AG10803 (cell line): ENCODE data around the gene MAML3.

Experiments
- DNase-seq: peaks from one replicate; pipeline ENCODE4 v3.0.0; 2010; ENCODE audit warnings: low read depth
- H3K4me3 ChIP-seq: 2 replicates; pipeline ENCODE4 v1.5.1; 2011; ENCODE audit warnings: mild to moderate bottlenecking, low read length, control low read depth
- TF ChIP-seq, protein P1 (sequence below): conservative IDR thresholded peaks from 2 replicates; pipeline ENCODE4 v1.5.1; 2011; ENCODE audit warnings: mild to moderate bottlenecking, low read length, control low read depth, inconsistent platforms

Gene MAML3

GRCh38 chr4:139854668-139855403, 299.1 kb downstream of the MAML3 start:
- H3K4me3 ChIP-seq, result no peak overlapping the region
- DNase-seq, result no peak
- TF ChIP-seq, protein P1, sequence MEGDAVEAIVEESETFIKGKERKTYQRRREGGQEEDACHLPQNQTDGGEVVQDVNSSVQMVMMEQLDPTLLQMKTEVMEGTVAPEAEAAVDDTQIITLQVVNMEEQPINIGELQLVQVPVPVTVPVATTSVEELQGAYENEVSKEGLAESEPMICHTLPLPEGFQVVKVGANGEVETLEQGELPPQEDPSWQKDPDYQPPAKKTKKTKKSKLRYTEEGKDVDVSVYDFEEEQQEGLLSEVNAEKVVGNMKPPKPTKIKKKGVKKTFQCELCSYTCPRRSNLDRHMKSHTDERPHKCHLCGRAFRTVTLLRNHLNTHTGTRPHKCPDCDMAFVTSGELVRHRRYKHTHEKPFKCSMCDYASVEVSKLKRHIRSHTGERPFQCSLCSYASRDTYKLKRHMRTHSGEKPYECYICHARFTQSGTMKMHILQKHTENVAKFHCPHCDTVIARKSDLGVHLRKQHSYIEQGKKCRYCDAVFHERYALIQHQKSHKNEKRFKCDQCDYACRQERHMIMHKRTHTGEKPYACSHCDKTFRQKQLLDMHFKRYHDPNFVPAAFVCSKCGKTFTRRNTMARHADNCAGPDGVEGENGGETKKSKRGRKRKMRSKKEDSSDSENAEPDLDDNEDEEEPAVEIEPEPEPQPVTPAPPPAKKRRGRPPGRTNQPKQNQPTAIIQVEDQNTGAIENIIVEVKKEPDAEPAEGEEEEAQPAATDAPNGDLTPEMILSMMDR, result no peak

DNA sequence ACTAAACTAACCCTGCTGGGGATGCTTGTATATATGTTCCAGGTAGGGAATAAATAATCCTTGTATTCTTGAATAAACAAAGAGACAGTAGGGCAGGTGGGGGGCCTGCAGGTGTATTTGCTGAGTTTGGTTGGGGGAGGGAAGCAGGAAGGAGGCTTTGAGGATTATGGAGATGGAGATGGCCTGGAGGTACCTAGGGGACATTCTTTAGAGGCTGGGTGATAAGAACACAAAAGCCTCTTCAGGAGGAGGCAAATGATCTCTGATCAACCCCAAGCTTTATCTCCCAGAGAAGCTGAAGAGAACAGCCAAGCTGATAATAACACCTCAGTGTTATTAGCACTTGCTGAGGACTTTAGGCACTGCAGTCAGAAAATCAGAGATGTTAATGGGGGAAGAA, 300.7 kb downstream of the MAML3 start:
- H3K4me3 ChIP-seq, result no peak overlapping the region
- TF ChIP-seq, protein P1, result no peak
- DNase-seq, result no peak

DNA sequence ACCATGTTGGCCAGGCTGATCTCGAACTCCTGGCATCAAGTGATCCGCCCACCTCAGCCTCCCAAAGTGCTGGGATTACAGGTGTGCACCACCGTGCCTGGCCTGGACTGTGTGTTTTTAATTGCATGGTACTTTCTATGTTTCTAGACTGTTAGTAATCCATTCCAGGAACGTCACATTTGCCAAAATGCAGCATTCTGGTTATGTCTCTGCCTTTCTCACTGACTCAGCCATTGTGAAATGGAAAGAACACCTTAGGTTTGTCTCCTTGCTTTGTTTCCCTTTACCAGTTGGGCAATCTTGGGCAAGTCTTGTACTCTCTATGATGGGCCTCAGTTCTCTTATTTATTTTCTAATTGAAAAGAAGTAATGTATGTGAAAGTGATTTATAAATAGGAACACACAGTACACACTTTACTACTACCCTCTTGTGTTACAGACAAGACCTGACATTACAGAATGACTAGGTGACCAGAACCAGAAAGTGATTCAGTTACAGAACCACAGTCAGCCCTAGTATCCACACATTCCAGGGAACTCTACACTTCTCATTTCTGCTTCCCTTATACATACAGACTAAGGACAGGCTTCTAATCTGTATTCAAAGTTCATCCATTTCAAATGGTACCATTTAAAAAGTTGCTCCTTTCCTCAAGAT, 301.2 kb downstream of the MAML3 start:
- DNase-seq, result no peak
- TF ChIP-seq, protein P1, result no peak
- no peak overlapping the region for H3K4me3 ChIP-seq

GRCh38 chr4:139851639-139852038, 302.3 kb downstream of the MAML3 start:
- H3K4me3 ChIP-seq, result no peak overlapping the region
- TF ChIP-seq, protein P1, result no peak
- no peak for DNase-seq

DNA sequence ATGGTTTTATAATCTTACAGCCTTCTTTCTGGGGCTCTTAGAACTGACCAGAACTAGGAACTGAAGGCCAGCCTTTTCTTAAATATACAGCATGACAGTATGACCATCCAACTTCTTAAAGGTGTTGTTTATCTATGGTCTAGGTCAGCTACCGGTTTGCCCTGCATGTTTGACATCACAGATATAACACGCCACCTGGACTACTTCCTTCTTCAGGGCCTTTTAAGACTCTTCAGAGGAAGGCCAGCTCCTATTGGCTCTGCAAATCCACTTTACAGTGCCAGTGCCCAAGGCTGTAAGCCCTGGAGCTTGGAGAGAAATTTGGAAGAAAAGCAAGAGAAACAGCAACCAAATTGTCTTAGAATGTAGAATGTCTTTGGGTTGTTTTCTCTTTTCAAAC, 302.9 kb downstream of the MAML3 start:
- H3K4me3 ChIP-seq, result no peak overlapping the region
- no peak for DNase-seq
- TF ChIP-seq, protein P1, result no peak

GRCh38 chr4:139849219-139849618, 304.8 kb downstream of the MAML3 start:
- DNase-seq, result no peak
- H3K4me3 ChIP-seq, result no peak overlapping the region
- TF ChIP-seq, protein P1, result no peak

DNA sequence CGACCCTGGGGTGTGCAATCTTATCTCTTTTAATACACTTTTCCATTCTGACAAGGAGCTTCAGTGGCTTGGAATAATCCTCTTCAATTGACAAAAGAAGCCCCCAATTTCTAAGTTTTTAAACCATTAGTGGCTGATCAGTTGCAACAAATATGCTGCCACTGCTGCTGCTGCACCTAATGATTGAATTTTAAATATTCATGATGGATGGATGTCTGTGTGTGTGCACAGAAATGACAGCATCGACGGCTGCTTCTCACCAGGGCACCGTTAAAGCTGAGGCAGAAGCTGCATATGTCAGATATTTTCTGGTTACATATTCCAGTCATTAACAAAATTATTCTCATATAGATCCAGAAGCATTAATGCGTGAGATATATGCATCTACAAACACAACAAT, 306.0 kb downstream of the MAML3 start:
- TF ChIP-seq, protein P1, result no peak
- no peak for DNase-seq
- H3K4me3 ChIP-seq, result no peak overlapping the region
